ENCODE results near the gene PIM1.

DNA sequence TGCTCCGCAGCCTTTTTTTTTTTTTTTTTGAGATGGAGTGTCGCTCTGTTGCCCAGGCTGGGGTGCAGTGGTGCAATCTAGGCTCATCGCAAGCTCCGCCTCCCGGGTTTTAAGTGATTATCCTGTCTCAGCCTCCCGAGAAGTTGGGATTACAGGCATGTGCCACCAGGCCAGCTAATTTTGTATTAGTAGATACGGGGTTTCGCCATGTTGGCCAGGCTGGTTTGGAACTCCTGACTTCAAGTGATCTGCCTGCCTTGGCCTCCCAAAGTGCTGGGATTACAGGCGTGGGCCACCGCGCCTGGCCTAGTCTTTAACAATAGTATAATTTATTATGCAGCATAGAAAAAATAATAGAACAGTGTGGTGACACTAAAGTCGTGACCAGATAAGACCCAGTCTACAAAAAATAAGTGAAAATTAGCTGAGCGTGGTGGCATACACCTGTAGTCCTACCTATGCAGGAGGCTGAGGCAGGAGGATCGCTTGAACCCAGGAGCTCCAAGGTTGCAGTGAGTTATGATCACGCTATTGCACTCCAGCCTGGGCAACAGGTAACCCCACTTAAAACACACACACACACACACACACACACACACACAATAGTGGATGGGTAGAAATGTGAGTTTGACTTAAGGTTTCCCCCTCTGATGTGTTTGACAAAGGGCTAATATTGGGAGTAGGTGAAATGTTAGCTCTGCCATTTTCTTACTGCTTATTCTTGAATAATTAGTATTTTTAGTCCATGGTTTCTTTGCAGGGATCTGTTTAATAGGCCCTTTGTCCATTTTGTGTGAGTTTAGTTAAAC lies 6.5 kb downstream of the PIM1 start:
- TF ChIP-seq EZH2phosphoT487 (IDR thresholded peaks at IDR 0.05; ENCODE audit: low read depth) = no peak
- TF ChIP-seq, protein P1, sequence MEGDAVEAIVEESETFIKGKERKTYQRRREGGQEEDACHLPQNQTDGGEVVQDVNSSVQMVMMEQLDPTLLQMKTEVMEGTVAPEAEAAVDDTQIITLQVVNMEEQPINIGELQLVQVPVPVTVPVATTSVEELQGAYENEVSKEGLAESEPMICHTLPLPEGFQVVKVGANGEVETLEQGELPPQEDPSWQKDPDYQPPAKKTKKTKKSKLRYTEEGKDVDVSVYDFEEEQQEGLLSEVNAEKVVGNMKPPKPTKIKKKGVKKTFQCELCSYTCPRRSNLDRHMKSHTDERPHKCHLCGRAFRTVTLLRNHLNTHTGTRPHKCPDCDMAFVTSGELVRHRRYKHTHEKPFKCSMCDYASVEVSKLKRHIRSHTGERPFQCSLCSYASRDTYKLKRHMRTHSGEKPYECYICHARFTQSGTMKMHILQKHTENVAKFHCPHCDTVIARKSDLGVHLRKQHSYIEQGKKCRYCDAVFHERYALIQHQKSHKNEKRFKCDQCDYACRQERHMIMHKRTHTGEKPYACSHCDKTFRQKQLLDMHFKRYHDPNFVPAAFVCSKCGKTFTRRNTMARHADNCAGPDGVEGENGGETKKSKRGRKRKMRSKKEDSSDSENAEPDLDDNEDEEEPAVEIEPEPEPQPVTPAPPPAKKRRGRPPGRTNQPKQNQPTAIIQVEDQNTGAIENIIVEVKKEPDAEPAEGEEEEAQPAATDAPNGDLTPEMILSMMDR (IDR thresholded peaks at IDR 0.05; ENCODE audit: low read depth, low read length) = no peak

All from OCI-LY3 (cell line).